Spinal cord (tissue), 10 donors: ENCODE data around the gene POMP. TPM values are rescaled to one million over a fixed set of nuclear protein-coding genes. Genes with fewer than 3 reads are reported as not detected.

Experiments
- DNase-seq, 6 donors: peaks; one replicate each; pipeline versions ENCODE4 v3.0.0 to v3.0.0-alpha.2; 2013 to 2015; ENCODE audit warnings: low spot score in 6 of 6, low read depth in 4 of 6
- H3K27ac ChIP-seq: one replicate; pipeline ENCODE4 v1.5.1; 2013; ENCODE audit warnings: low read depth, low read length, control low read depth
- H3K27me3 ChIP-seq: one replicate; pipeline ENCODE4 v1.6.1; 2013; ENCODE audit warnings: low read length; ENCODE audit not compliant: control insufficient read depth, insufficient read depth
- H3K36me3 ChIP-seq: one replicate; pipeline ENCODE4 v1.6.1; 2013; ENCODE audit warnings: low read length; ENCODE audit not compliant: control insufficient read depth, insufficient read depth
- H3K4me1 ChIP-seq: one replicate; pipeline ENCODE4 v1.6.1; 2013; ENCODE audit warnings: low read length; ENCODE audit not compliant: control insufficient read depth, insufficient read depth
- H3K4me3 ChIP-seq: one replicate; pipeline ENCODE4 v1.5.1; 2013; ENCODE audit warnings: low read depth, low read length, control low read depth
- H3K9me3 ChIP-seq: one replicate; pipeline ENCODE4 v1.6.1; 2013; ENCODE audit warnings: low read length; ENCODE audit not compliant: control insufficient read depth, insufficient read depth
- WGBS: methylation state at CpG from one replicate; pipeline ENCODE4 v1.1.5; 2013; ENCODE audit warnings: missing lambda C conversion rate; ENCODE audit not compliant: insufficient coverage; 5-methylcytosine and 5-hydroxymethylcytosine counted together
- polyA plus RNA-seq, 2 donors: library from polyadenylated mRNA; unstranded; fragments of 120-200 nt; gene quantifications; one replicate each; pipeline ENCODE4 v1.2.1, GENCODE V29; 2013; ENCODE audit not compliant: insufficient read length in 2 of 2
- total RNA-seq, 2 donors: library from RNA; depleted of rRNA in 1 of 2; stranded (reverse); fragments of 120-200 nt in 1 of 2; fragments of >200 nt in 1 of 2; gene quantifications; one replicate each; pipeline versions ENCODE4 v1.2.3 to v1.2.4, GENCODE V29; 2013 to 2014
- donor health status: healthy.

Gene POMP
- total and polyA plus RNA-seq, 4 donors, result 67.5 to 104 (median 84.5) TPM

- H3K36me3 ChIP-seq, result no peaks in the 10 kb centered on the region
- H3K4me1 ChIP-seq, result no peaks in the 10 kb centered on the region
- no peak overlapping the region for H3K27ac ChIP-seq
- H3K4me3 ChIP-seq, result no peak overlapping the region
- no peaks in the 10 kb centered on the region for H3K9me3 ChIP-seq
- 100% methylated on average over 6 of the region's 8 CpGs for WGBS
- DNase-seq, result no peak
- no peaks in the 10 kb centered on the region for H3K27me3 ChIP-seq
Observed at GRCh38 chr13:28620011-28620830, 38.7 kb upstream of the POMP start.

- H3K9me3 ChIP-seq, result no peaks in the 10 kb centered on the region
- no peak overlapping the region for H3K27ac ChIP-seq
Observed at GRCh38 chr13:28621449-28621848, 37.5 kb upstream of the POMP start.

GRCh38 chr13:28622286-28622685 is 36.6 kb upstream of the POMP start:
- WGBS, result 97% methylated on average over 8 of the region's 8 CpGs
- H3K36me3 ChIP-seq, result no peaks in the 10 kb centered on the region
- H3K27ac ChIP-seq, result no peak overlapping the region
- no peaks in the 10 kb centered on the region for H3K27me3 ChIP-seq
- H3K4me1 ChIP-seq, result no peaks in the 10 kb centered on the region
- no peak for DNase-seq
- no peaks in the 10 kb centered on the region for H3K9me3 ChIP-seq
- no peak overlapping the region for H3K4me3 ChIP-seq

More at GRCh38 chr13:28621449-28621848, 37.5 kb upstream of the POMP start:
- H3K4me1 ChIP-seq, result no peaks in the 10 kb centered on the region
- DNase-seq, result no peak
- no peak overlapping the region for H3K4me3 ChIP-seq
- no CpG with 5 or more reads among the region's 5 CpGs for WGBS
- H3K36me3 ChIP-seq, result no peaks in the 10 kb centered on the region
- no peaks in the 10 kb centered on the region for H3K27me3 ChIP-seq

GRCh38 chr13:28623782-28624706 is 34.9 kb upstream of the POMP start:
- H3K4me1 ChIP-seq, result no peaks in the 10 kb centered on the region
- no peaks in the 10 kb centered on the region for H3K9me3 ChIP-seq
- H3K27me3 ChIP-seq, result no peaks in the 10 kb centered on the region
- no peak overlapping the region for H3K4me3 ChIP-seq
- H3K36me3 ChIP-seq, result no peaks in the 10 kb centered on the region
- no peak for DNase-seq
- 66% methylated on average over 10 of the region's 15 CpGs for WGBS
- H3K27ac ChIP-seq, result no peak overlapping the region

GRCh38 chr13:28624707-28625432 is 34.1 kb upstream of the POMP start:
- H3K27me3 ChIP-seq, result no peaks in the 10 kb centered on the region
- H3K9me3 ChIP-seq, result no peaks in the 10 kb centered on the region
- H3K4me1 ChIP-seq, result no peaks in the 10 kb centered on the region
- no peaks in the 10 kb centered on the region for H3K36me3 ChIP-seq
- no peak for DNase-seq
- WGBS, result 74% methylated on average over 8 of the region's 11 CpGs
- no peak overlapping the region for H3K27ac ChIP-seq
- no peak overlapping the region for H3K4me3 ChIP-seq

- Histone ChIP-seq H3K27ac (no peak overlapping the region), H3K4me3 (no peak overlapping the region), H3K27me3 (no peaks in the 10 kb centered on the region), H3K36me3 (no peaks in the 10 kb centered on the region), H3K4me1 (no peaks in the 10 kb centered on the region), H3K9me3 (no peaks in the 10 kb centered on the region)
- WGBS, result 57% methylated on average over 2 of the region's 5 CpGs
- peak in 1 of 6 donors; percentile 52 for DNase-seq
Observed at GRCh38 chr13:28626266-28626665, 32.7 kb upstream of the POMP start.

- no peak for DNase-seq
- H3K27ac ChIP-seq, result no peak overlapping the region
- no peaks in the 10 kb centered on the region for H3K36me3 ChIP-seq
- WGBS, result no CpG with 5 or more reads among the region's 4 CpGs
- H3K9me3 ChIP-seq, result no peaks in the 10 kb centered on the region
- H3K27me3 ChIP-seq, result no peaks in the 10 kb centered on the region
- H3K4me3 ChIP-seq, result no peak overlapping the region
- no peaks in the 10 kb centered on the region for H3K4me1 ChIP-seq
Observed at GRCh38 chr13:28628241-28628640, 30.7 kb upstream of the POMP start.

- Histone ChIP-seq H3K27me3 (no peaks in the 10 kb centered on the region), H3K36me3 (no peaks in the 10 kb centered on the region), H3K9me3 (no peaks in the 10 kb centered on the region), H3K4me1 (no peaks in the 10 kb centered on the region), H3K27ac (no peak overlapping the region), H3K4me3 (no peak overlapping the region)
- no peak for DNase-seq
- WGBS, result 88% methylated on average over 1 of the region's 4 CpGs
Observed at GRCh38 chr13:28630869-28631268, 28.1 kb upstream of the POMP start.

GRCh38 chr13:28631801-28632200 is 27.1 kb upstream of the POMP start:
- WGBS, result no CpG with 5 or more reads among the region's 1 CpG

More at GRCh38 chr13:28631801-28632200, 27.1 kb upstream of the POMP start:
- H3K27me3 ChIP-seq, result no peaks in the 10 kb centered on the region
- H3K4me1 ChIP-seq, result no peaks in the 10 kb centered on the region
- no peaks in the 10 kb centered on the region for H3K36me3 ChIP-seq
- H3K27ac ChIP-seq, result no peak overlapping the region
- DNase-seq, result no peak
- no peaks in the 10 kb centered on the region for H3K9me3 ChIP-seq
- H3K4me3 ChIP-seq, result no peak overlapping the region
